HG02798 (cell line): Measurements from ENCODE around the gene PAPSS2.

Experiments
- ATAC-seq: cut with Tn5 transposase; IDR thresholded peaks from one replicate; pipeline ENCODE4 v1.9.1; 2021; ENCODE audit warnings: mild to moderate bottlenecking; ENCODE audit not compliant: unreplicated experiment, poor library complexity

The PAPSS2 gene

DNA sequence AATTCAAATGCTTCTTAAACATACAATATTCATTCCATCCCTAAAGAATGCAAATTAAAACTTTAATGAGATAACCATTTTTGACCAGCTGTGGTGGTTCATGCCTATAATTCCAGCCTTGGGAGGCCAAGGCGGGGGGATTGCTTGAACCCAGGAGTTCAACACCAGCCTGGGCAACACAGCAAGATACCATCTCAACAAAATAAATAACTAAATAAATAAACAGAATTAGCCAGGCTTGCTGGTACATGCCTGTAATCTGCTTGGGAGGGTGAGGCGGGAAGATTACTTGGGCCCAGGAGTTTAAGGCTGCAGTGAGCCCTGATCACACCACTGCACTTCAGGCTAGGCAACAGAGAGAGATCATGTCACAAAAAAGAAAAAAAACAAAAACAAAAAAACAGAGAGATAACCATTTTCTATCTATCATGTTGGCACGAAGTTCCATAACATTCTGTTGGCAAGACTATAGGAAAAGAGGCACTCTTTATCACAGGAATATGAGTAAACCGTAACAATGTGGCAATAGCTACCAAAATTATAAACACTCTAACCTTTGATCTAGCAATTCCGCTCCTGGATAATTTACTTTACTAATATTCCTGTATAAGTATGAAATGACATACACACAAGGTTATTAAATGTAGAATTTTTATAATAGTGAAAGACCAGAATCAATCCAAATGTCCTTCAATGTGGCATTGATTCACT, 106.1 kb downstream of the PAPSS2 start:
- ATAC-seq: no peak

DNA sequence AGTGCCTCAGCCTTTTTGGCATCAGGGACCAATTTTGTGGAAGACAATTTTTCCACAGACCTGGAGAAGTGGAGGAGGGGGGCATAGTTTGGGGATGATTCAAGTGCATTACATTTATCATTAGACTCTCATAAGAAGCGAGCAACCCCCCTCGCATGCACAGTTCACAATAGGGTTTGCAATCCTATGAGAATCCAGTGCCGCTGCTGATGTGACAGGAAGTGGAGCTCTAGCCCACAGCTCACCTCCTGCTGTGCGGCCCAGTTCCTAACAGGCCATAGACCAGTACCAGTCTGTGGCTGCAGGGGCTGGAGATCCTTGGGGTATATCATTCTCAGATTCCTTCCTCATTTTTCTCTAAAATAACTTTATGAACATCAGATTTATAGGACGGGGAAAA, 107.6 kb downstream of the PAPSS2 start:
- ATAC-seq: no peak

DNA sequence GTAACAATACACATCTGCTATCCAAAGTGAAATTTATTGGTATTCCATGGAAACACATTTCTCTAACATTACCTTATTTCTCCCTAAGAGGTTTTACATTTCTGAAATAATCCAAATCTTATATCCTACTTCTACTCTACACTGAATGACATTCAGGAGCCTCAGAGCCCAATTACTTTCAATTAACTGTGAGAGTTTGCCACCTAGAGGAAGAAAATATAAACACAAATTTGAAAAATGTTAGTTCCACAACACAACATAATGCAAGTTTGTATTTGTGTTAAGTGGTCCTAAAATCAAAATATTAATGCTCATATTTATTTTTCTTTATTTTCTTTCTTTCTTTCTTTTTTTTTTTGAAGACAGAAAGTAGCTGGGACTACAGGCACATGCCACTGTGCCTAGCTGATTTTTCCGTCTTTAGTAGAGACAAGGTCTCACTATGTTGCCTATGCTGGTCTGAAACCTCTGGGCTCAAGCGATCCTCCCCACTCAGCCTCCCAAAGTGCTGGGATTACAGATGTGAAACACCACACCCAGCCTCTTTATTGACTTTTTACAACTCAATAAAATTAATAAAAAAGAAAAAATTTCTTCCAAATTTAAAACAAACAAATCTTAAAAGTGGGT, 112.3 kb downstream of the PAPSS2 start:
- ATAC-seq: no peak

DNA sequence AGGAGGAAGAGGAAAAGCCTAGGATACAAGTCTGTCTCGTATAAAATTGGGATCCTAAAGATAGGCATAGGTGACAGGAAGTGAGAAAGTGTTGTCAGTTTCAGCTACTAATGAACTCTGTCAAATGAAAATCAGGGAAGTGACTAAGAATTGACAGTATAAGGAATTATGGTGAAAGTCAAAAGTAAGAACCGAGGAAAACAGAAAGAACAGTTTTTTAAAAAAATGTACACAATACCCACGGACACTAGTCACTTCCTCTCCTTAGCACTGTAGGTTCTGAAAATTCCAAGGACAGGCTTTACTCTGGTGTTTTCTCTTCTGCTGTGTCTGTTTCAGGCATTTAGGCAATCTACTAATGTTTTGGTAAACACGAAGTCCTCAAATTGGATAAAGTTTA, 116.1 kb downstream of the PAPSS2 start:
- no peak for ATAC-seq

GRCh38 chr10:87776328-87776727, 116.7 kb downstream of the PAPSS2 start:
- ATAC-seq: no peak

- ATAC-seq: no peak
Observed at GRCh38 chr10:87781545-87781944, 121.9 kb downstream of the PAPSS2 start.

DNA sequence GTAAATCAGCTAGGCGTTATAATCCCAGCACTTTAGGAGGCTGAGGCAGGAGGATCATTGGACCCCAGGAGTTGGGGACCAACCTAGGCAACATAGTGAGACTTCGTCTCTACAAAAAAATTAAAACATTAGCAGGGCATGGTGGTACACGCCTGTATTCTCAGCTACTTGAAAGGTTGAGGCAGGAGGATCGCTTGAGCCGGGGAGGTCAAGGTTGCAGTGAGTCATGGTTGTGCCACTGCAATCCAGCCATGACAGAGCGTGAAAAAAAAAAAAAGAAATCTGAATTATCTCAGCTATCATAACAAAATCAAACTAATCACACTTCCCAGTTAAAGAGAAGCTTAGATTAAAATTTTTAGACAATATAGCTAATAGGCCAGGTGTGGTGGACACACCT, 123.0 kb downstream of the PAPSS2 start:
- no peak for ATAC-seq

- ATAC-seq: no peak
Observed at GRCh38 chr10:87786421-87786820, 126.7 kb downstream of the PAPSS2 start.

DNA sequence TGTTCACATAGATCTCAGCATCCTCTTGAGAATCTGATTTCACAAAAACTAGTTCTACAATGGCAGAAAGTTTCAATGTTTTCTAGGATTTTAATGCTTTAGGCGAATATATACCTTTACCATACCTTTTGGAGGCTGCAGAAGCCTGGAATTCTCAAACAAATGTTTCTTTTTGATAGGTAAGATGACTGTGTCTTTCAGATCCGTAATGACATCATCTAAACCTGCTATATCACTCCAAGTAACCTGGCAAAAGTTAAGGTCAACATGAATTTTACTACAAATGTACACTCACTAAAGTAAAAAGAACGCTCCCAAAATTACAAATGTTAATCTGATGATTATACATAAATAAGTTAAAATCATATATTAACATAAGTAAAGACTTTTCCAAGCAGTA, 130.5 kb downstream of the PAPSS2 start:
- ATAC-seq: no peak

GRCh38 chr10:87794285-87794684, 134.6 kb downstream of the PAPSS2 start:
- ATAC-seq: peak; percentile 53
